Fibroblast of skin of back (primary cell): ENCODE results near the gene SLF2.

Source experiments
- DNase-seq: peaks from one replicate; pipeline ENCODE4 v3.0.0-alpha.2; 2013

Gene SLF2

GRCh38 chr10:100902622-100903021 lies 10.1 kb upstream of the SLF2 start:
- no peak for DNase-seq

GRCh38 chr10:100904917-100905316 lies 7.8 kb upstream of the SLF2 start:
- no peak for DNase-seq

- DNase-seq = no peak
Measured at GRCh38 chr10:100907175-100907574, 5.6 kb upstream of the SLF2 start.

GRCh38 chr10:100907773-100908363 lies 4.9 kb upstream of the SLF2 start:
- no peak for DNase-seq

- no peak for DNase-seq
Measured at GRCh38 chr10:100908378-100908777, 4.4 kb upstream of the SLF2 start.

GRCh38 chr10:100909501-100910263 lies 3.1 kb upstream of the SLF2 start:
- no peak for DNase-seq

- DNase-seq = no peak
Measured at GRCh38 chr10:100911472-100911871, 1.3 kb upstream of the SLF2 start.

- no peak for DNase-seq
Measured at GRCh38 chr10:100912013-100912604, 654 bp upstream of the SLF2 start.

- DNase-seq = no peak
Measured at GRCh38 chr10:100913470-100913865, 705 bp downstream of the SLF2 start.

GRCh38 chr10:100917071-100917470 lies 4.3 kb downstream of the SLF2 start:
- no peak for DNase-seq

GRCh38 chr10:100923580-100923979 lies 10.8 kb downstream of the SLF2 start:
- DNase-seq = no peak

- DNase-seq = no peak
Measured at GRCh38 chr10:100927266-100927665, 14.5 kb downstream of the SLF2 start.

- no peak for DNase-seq
Measured at GRCh38 chr10:100928039-100928438, 15.3 kb downstream of the SLF2 start.

GRCh38 chr10:100930368-100930767 lies 17.6 kb downstream of the SLF2 start:
- DNase-seq = no peak

- peak; percentile 14 for DNase-seq
Measured at GRCh38 chr10:100934084-100934659, 21.4 kb downstream of the SLF2 start.

- peak; percentile 70 for DNase-seq
Measured at GRCh38 chr10:100939763-100940344, 27.1 kb downstream of the SLF2 start.

GRCh38 chr10:100942229-100942628 lies 29.5 kb downstream of the SLF2 start:
- no peak for DNase-seq

GRCh38 chr10:100943508-100943907 lies 30.7 kb downstream of the SLF2 start:
- no peak for DNase-seq

- no peak for DNase-seq
Measured at GRCh38 chr10:100945754-100946153, 33.0 kb downstream of the SLF2 start.

GRCh38 chr10:100948916-100949315 lies 36.2 kb downstream of the SLF2 start:
- no peak for DNase-seq

GRCh38 chr10:100960251-100960650 lies 47.5 kb downstream of the SLF2 start:
- DNase-seq = no peak

- no peak for DNase-seq
Measured at GRCh38 chr10:100962351-100963080, 49.8 kb downstream of the SLF2 start.

- no peak for DNase-seq
Measured at GRCh38 chr10:100963826-100964225, 51.1 kb downstream of the SLF2 start.
